GM19239 (cell line): ENCODE results near the gene ACLY.
"Not testable (repeated sequence)": the region's sequence is repeated elsewhere in the genome, so short reads cannot be mapped to it uniquely, and the experiment has no call there.

ENCODE experiments used
- DNase-seq: peaks from one replicate; pipeline ENCODE4 v3.0.0; 2011; ENCODE audit warnings: low spot score; ENCODE audit not compliant: insufficient read length
- FAIRE-seq: peaks from 2 replicates; lab custom pipeline; 2011; peaks lifted over from hg19 to GRCh38; lab: Jason Lieb, UNC

Gene ACLY

DNA sequence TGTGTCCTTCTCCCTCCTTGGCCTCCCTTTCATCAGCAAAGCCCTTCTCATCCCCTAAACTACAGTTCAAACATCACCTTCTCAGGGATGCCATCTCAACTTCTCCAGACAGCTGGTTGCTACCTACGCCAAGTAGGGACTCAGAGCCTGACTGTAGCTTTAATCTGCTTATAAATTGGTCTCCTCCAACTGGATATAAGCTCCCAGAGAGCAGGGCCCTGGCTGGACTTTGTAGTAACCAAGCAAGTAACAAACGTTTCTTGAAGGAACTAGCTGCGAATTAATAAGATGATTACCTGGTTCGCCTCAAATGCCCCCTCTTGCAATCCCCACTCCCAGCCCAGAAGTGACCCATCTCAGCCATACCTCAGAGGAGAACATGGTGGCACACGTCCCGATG is 36.0 kb downstream of the ACLY start:
- FAIRE-seq (no peak), DNase-seq (no peak)

DNA sequence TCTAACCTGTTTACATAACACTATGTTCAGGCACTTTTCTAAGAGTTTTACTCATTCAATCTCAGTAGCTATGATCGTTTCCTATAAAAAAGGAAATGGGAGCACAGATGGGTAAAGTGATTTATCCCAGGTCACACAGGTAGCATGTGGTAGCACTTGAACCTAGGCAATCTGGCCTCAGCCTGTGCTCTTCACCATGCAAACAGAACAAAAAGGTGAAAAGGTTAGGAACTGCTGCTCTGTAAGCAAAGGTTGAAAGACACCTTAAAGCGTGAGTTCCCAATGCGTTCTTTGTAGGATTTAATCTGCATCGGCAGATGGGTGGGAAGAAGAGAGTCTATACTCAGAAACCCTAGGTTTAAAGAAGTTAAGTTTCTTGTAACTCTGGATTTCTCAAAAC is 38.6 kb downstream of the ACLY start:
- DNase-seq (no peak), FAIRE-seq (no peak)

DNA sequence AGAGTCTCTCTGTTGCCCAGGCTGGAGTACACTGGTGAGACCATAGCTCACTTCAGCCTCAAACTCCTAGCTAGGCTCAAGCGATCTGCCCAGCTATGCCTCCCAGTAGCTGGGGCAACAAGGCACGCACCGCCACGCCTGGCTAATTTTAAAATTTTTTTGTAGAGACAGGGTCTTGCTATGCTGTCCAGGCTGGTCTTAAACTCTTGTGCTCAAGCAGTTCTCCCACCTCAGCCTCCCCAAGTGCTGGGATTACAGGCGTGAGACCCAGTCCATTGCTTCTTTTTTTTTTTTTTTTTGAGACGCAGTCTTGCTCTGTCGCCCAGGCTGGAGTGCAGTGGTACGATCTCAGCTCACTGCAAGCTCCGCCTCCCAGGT is 44.5 kb downstream of the ACLY start:
- DNase-seq, FAIRE-seq: not testable (repeated sequence)

DNA sequence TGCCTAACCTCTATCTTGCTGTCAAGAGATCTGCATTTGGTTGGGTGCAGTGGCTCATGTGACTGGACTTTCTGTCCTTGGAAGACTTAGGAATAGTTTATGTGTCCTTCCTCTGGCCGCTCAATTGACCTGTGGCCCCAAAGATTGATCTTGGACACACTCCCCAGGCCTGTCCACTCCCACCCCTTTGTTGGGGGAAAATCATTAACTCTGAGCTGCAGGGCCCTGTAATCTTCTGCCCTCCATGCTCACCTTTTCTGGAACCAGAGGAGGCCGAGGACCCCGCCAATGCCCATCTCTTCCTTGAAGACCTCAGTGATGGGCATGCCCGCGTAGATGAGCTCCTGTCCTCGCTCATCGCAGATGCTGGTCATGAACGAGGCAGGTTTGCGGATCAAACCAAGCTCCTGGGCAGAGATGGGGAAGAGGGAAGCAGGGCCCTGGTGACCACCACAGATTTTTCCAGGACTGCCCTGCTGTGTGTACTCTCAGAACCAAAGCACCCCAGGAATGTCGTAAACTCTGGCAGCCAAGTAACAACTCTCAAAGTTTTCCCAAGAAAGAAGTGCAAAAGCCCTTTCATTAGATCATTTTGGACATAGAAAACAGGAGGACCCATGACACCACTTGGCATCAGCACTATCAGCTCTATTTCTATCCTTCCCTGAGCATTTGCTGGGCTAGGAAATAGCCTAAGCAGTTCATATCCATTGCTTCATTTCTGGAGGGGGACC is 45.0 kb downstream of the ACLY start:
- no peak for DNase-seq
- FAIRE-seq: no peak

DNA sequence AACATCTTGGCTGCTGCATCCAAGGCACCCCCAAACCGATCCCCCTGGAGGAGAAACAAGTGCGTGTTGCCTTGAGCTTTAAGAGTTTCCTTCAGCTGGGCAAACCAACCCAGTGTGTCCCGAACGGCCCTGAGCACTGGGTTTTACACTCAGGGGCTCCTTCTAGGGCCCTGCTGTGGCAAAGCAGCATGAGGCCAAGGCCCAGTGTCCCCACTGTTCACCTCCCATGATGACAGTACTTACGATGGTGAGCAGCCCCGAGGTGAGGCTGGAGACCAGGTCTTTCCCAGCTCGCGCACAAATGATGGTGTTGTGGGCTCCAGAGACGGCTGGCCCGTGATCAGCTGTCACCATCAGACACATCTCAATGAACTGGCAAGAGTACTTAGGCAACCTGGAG is 47.0 kb downstream of the ACLY start:
- DNase-seq (no peak), FAIRE-seq (no peak)

DNA sequence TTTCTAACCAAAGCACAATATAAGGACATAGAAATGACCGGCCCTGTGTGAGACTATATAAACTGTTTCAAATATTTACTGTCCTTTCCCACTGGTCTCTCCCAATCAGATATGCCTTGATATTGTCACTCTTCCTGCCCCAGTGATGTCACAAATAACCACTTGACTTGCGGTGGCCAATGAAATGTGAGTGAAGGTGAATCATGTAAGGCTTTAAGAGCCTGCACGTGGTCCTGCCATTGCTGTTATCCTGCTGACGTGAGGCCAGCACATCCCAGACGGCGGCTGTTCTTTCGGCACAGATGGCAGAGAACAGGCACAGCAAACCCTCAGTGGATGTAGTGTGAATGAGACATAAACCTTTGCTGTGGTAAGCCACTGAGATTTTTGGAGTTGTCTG is 48.1 kb downstream of the ACLY start:
- FAIRE-seq (no peak), DNase-seq (no peak)

DNA sequence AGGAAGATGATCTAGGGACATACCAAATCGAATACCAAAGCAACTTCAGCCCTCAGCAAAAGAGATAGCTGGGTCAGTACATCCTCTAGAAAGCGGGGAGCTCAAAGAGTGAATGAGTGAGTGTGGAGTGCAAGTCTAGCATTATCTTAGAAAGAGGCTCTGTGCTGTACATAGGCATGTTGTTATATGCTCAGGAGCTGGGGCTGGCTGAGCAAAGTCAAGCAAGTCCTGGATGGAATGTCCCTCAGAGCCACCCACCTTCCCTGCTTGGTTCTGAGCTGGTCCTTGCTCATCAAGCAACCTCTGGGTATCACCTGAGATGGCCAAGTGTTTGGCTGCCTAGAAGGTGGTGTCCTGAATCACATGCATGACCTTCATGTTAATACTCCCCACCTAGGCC is 48.7 kb downstream of the ACLY start:
- DNase-seq (no peak), FAIRE-seq (no peak)

DNA sequence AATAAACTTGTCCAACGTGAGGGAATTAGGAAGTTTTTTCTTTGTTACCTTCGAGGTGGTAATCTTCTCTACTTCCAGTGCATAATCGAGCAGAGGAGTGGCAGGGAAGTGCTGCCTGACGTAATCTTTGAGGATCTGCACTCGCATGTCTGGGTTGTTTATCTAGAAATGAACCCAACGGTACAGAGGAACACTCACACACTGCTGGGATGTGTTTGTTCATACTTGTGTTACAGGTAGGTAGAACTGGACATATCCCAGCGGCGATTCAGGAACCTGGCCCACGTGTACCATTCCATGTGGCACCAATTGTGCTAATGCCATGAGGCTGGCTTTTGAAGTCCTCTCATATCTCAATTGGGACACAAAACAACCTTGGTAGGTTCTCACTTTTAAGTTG is 49.3 kb downstream of the ACLY start:
- DNase-seq (no peak), FAIRE-seq (no peak)

DNA sequence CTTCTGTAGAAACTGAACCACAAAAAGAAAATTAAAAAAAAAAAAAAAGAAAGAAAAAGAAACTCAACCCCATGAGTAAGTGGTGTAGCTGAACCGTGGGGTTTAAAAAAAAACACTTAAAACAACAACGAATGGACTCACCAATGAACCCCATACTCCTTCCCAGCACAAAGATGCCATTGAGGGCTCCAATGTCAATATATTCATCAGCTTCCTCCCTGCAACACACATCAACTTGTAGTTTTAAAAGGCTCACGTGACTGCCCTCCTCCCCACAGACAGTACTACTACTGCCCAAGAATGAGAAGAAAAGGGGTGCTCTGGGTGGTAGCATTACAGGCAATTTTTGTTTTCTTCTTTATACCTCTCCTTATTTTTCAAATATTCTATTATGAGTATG is 50.2 kb downstream of the ACLY start:
- no peak for FAIRE-seq

DNA sequence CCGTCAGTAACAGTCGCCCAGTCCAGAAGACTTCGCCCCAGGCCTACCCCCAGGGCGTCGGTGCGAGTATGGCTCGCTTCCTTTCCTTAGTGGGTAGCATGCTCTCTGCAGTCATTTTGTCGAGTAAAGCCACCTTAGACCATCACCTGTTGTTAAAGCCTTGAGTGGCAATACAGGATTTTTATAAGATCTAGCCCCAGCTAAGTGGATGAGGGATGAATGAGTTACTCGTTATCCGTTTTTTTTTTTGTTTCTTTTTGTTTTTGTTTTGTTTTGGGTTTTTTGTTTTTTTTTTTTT is 53.2 kb downstream of the ACLY start:
- no peak for FAIRE-seq
- DNase-seq: no peak

More for the DNA sequence above, 50.2 kb downstream of the ACLY start:
- DNase-seq: no peak

DNA sequence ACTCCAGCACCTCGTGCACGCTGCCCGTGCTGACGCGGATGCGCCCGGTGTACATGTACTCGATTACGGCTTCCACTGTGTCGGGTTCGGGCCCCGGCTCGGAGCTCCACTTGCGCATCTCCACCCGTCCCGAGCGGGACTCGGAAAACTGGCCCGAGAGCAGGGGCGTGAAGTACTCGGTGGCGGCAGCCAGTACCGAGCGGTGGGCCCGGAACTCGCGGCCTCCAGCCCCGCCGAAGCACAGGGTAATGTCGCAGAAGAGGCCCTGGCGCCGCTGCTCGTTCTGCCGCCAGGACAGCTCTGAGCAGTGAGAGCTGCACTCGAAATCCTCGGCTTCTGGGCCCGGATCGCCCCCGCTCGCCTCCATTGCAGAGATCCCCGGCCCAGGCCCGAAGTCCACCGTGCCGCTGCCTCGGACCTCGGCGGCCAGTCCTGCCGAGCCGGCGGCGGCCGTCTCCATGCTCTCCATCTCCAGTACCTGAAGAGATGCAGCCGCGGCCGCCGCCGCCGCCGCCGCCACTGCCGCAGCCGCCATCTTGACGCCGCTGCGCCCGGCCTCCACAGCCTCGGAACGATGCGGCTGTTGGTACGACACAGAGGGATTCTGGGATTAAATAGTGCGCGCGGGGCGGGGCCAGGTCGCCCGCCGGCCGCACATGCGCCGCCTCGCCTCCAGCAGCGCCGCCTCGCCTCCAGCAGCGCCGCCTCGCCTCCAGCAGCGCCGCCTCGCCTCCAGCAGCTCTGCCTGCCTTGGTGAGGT is 53.7 kb downstream of the ACLY start, which contains the start of gene KLHL11:
Gene KLHL11 (minus strand): TSS at position 588 of the 760 bp plus-strand sequence. CDS start 53 bp downstream, at position 535.
- FAIRE-seq (peak; percentile 84), DNase-seq (peak; percentile 86)

DNA sequence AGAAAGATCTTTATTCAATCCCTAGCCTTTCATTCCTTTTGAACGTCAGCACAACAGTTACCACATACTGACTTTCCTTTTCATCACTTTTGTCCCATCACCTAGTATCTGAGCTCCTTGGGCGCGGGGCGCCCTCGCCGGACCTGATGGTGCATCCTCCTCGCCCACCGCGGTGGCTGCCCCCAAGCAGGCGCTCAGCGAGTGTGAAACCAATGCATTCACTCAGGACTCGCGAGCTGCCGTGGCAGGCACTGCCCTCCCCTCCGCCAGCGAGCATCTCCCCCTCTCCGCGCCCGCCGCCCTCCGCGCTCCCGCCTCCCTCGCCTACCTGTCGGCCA is 54.3 kb downstream of the ACLY start:
- FAIRE-seq (peak; percentile 78), DNase-seq (peak; percentile 31)

DNA sequence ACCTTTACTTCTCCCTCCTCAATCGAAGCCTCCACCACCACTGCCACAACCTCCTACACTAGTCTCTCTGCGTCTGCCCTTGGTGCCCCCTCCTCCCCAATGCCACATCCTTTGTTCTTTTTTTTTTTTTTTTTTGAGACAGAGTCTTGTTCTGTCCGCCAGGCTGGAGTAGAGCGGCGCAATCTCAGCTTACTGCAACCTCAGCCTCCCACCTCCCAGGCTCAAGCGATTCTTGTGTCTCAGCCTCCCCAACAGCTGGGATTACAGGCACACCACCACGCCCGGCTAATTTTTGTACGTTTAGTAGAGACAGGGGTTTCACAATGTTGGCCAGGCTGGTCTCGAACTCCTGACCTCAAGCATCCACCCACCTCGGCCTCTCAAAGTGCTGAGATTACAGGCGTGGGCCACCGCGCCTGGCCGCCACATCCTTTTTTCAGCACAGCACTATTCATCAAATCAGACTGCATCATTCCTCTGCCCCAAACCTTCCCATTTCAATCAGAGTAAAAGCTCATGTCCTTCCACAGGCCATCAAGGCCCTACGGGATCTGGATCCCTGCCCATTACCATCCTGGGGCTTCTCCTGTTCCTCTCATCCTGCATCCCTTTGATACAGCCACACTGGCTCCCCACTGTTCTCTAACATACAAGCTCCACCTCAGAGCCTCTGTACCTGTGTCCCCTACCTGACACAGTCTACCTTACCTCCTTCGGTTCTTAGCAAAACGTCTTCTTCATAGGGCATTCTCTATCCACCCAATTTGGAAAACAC is 55.5 kb downstream of the ACLY start:
- no peak for DNase-seq
- FAIRE-seq: no peak

DNA sequence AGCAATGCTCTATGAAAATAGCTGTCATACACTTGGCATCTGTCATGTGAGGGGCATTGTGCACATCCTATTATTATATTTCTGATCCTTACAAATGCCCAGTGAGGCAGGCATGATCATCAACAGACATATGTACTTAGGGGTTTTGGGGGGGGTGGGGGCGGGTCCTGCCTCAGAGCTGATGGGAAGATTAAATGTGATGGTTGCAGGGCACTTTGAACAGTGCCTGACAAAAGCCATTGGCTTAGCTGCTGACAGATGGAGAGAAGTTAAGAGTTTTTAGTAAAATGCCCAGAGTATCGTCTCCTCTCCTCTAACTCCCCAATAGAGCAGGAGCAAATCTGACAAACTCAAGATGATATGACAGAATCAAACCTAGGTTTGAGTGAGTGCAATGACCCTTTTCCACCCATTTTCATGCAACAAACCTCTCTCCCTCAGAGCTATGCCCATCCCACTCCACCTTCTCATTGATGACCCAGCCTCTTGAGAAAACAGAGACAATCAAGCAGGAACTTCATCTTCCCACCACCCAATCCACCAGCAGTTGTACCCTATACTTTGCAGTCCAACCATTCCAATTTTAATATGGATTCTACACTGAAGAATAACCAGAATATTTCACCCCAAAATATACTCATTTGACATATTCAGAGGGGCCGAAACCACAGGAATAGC is 58.4 kb downstream of the ACLY start:
- no peak for FAIRE-seq
- DNase-seq: no peak

DNA sequence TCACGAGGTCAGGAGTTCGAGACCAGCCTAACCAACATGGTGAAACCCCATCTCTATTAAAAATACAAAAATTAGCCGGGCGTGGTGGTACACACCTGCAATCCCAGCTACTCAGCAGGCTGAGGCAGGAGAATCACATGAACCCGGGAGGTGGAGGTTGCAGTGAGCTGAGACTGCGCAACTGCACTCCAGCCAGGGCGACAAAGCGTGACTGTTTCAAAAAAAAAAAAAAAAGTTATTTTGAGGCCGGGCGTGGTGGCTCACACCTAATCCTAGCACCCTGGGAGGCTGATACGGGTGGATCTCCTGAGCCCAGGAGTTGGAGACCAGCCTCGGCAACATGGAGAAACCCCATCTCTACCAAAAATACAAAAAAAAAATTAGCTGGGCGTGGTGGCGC is 67.4 kb downstream of the ACLY start:
- not testable (repeated sequence) for FAIRE-seq

DNA sequence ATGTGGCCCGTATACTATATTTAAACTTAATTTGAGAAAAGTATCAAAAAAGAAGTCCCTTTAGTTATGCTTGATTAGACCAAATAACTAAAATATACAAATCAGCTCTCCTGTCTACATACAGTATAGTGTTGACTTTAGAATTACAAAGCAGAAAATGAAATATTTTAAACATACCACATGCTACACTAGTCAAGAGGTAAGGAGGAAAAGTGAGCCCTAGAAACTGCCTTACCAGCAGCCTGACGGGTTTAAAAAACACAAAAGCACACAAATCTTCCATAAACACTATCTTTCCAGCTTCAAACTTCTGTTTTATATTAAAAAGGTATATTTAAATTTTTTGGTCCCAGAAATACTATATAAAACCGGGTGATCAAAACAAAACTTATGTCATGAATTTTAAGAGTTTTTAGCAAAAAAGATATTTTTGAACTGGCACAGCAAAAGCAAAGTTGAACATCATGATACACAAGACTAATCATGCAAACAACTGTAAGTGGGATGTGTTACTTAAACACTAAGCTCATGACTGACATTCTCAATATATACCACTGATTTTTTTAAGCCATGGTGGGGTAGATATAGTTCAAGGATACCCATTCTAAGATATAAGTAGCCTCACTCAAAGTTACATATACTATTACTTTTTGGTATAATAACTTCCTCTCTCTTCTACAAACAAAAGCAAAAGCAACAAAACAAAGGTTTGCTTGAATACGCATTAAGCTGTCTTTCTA is 69.3 kb downstream of the ACLY start:
- FAIRE-seq (peak; percentile 68), DNase-seq (no peak)

More for the DNA sequence above, 67.4 kb downstream of the ACLY start:
- DNase-seq: not testable (repeated sequence)

DNA sequence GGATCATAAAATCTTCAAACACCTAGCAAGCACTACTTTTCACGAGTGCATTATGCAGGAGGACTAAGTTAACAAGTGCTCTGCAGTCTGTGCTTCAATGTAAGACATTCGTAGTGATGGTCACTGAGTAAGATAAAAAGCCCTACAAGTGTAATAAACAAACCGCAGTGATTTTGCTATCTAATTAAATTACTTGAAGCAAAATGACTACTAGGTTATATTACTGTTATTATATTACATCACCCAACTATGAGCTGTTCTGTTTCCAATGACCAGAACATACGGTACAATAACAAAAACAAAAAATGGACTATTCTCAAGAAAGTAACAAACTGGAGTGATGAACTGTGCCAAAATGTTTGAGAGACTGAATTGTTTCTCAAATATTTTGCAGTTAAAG is 70.0 kb downstream of the ACLY start:
- no peak for DNase-seq
- FAIRE-seq: no peak

DNA sequence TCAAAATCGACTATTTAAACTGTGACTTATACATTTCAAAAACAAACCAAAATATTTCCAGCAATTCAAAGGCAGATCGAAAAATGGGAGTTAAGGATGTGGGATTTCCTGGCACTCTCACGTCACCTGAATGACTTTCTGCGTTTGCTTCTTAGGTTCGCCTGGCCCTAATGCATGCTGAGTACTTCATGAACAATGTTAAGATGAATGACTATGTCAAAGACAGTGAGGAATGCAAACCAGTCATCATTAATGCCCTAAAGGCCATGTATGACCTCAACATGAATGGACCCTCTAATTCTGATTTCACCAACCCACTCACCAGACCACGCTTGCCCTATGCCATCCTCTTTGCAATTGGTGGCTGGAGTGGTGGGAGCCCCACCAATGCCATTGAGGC is 73.8 kb downstream of the ACLY start:
- no peak for FAIRE-seq
- DNase-seq: no peak

DNA sequence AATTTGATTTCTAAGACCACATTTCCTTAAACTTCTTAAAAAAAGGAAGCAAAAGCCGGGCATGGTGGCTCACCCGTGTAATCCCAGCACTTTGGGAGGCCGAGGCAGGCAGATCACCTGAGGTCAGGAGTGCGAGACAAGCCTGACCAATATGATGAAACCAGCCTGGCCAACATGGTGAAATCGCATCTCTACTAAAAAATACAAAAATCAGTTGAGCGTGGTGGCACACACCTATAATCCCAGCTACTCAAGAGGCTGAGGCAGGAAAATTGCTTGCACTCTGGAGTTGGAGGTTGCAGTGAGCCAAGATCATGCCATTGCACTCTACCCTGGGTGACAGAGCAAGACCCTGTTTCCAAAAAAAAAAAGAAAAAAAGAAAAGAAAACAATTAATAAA is 78.0 kb downstream of the ACLY start:
- not testable (repeated sequence) for DNase-seq, FAIRE-seq

DNA sequence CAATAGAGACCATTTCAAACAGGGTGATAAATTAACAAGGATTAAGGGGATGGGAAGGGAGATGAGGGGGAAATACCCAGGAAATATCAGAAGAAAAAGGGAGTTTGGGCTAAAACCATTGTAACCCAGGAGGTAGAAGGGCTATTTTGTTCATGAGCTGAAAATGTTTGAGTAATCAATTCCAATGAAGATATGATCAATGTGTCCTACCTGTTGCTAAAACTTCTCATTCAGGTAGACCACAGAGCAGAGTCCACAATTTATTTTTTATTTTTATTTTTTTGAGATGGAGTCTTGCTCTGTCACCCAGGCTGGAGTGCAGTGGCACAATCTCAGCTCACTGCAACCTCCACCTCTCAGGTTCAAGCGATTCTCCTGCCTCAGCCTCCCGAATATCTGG is 79.3 kb downstream of the ACLY start:
- not testable (repeated sequence) for FAIRE-seq, DNase-seq
